ENCODE data around the gene TEX54. TPM values are rescaled to one million over a fixed set of nuclear protein-coding genes. Genes with fewer than 3 reads are reported as not detected.
A peak's percentile ranks its signal among the peaks of the same experiment; 100 is the strongest.
"Not testable (repeated sequence)": the region's sequence is repeated elsewhere in the genome, so short reads cannot be mapped to it uniquely, and the experiment has no call there.

TEX54 gene
- total RNA-seq, 1 donor from 2014 or later = not detected

GRCh38 chr11:62835336-62835735, 2.7 kb upstream of the TEX54 start:
- no peak for DNase-seq (ENCODE audit: low spot score)

GRCh38 chr11:62831520-62832335, 913 bp downstream of the TEX54 start, which contains the start of gene STX5:
Gene STX5 (minus strand): TSS chr11:62832051. CDS start chr11:62831243, 808 bp downstream.
- DNase-seq (ENCODE audit: low spot score) = peak; percentile 100

- no peak for DNase-seq (ENCODE audit: low spot score)
Measured at GRCh38 chr11:62830904-62831519, 1.6 kb downstream of the TEX54 start.

GRCh38 chr11:62828130-62828529, 4.5 kb downstream of the TEX54 start:
- DNase-seq (ENCODE audit: low spot score) = not testable (repeated sequence)

- no peak for DNase-seq (ENCODE audit: low spot score)
Measured at GRCh38 chr11:62823677-62824076, 9.0 kb downstream of the TEX54 start.

- no peak for DNase-seq (ENCODE audit: low spot score)
Measured at GRCh38 chr11:62817129-62817528, 15.5 kb downstream of the TEX54 start.

GRCh38 chr11:62816557-62816956, 16.1 kb downstream of the TEX54 start:
- DNase-seq (ENCODE audit: low spot score) = no peak

- no peak for DNase-seq (ENCODE audit: low spot score)
Measured at GRCh38 chr11:62811659-62812058, 21.0 kb downstream of the TEX54 start.

GRCh38 chr11:62810748-62811147, 21.9 kb downstream of the TEX54 start:
- DNase-seq (ENCODE audit: low spot score) = no peak

- no peak for DNase-seq (ENCODE audit: low spot score)
Measured at GRCh38 chr11:62806611-62807121, 26.0 kb downstream of the TEX54 start.

GRCh38 chr11:62805961-62806441, 26.6 kb downstream of the TEX54 start:
- DNase-seq (ENCODE audit: low spot score) = no peak

GRCh38 chr11:62805076-62805892, 27.4 kb downstream of the TEX54 start, which contains the start of gene NXF1:
Gene NXF1 (minus strand): TSS chr11:62805440. CDS start chr11:62805356, 84 bp downstream.
- peak; percentile 99 for DNase-seq (ENCODE audit: low spot score)

- no peak for DNase-seq (ENCODE audit: low spot score)
Measured at GRCh38 chr11:62804310-62805075, 28.1 kb downstream of the TEX54 start.

- no peak for DNase-seq (ENCODE audit: low spot score)
Measured at GRCh38 chr11:62801071-62801470, 31.6 kb downstream of the TEX54 start.

GRCh38 chr11:62799486-62799885, 33.2 kb downstream of the TEX54 start:
- DNase-seq (ENCODE audit: low spot score) = no peak

- no peak for DNase-seq (ENCODE audit: low spot score)
Measured at GRCh38 chr11:62796281-62796680, 36.4 kb downstream of the TEX54 start.

GRCh38 chr11:62794201-62794775, 38.4 kb downstream of the TEX54 start:
- no peak for DNase-seq (ENCODE audit: low spot score)

- no peak for DNase-seq (ENCODE audit: low spot score)
Measured at GRCh38 chr11:62792202-62792575, 40.5 kb downstream of the TEX54 start.

- DNase-seq (ENCODE audit: low spot score) = peak; percentile 97
Measured at GRCh38 chr11:62791501-62792201, 41.0 kb downstream of the TEX54 start, which contains the start of gene TMEM223. Gene TMEM223 (minus strand): TSS chr11:62792006. CDS start chr11:62791994, 12 bp downstream.

All from mesenteric fat pad (tissue), 1 donor.